ENCODE measurements around the gene ASH1L.
"Not testable (repeated sequence)": the region's sequence is repeated elsewhere in the genome, so short reads cannot be mapped to it uniquely, and the experiment has no call there.

The ASH1L gene

DNA sequence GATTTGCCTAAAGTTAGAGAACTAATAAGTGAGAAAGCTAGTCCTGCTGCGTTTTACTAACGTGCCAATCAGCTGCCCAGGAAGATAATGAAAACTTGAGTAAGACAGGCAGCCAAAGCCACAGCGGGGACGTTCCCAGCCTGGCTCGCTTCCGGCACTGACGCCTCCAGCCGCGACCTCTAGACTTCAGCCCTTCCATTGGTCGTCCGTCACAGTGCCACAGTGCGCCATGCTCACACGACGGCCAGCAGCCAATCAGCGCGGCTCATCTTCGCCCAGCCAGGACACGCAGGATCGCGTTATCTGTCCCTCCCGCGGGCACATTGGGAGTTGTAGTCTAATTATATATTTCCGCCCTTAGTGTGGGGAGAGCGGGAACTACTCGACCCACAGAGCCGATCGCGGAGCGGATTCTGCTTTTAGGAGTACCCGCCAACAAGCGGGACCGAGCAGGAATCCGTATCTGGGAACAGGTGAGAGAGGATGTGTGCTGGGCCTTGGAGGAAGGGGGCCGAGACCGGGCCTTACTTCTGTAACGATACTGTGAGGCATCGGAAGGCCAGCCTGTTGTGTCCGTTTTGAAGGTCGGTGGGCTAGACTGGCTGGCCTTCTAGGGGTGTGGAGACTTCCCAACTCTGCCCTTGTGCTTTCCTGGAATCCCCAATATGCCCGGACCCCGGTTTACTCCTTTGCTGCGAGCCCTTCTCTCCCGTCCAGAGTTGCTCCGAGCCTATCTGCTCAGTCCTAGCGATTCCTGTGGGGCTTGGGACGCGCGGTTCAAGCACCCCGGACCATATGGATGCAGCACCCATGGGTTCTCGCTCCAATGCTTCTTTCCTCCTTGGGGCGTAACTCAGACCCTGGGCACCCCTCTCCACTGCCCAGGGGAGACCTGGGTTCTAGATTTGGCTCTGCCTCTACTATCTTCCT is 253.8 kb downstream of the ASH1L start, which contains the start of gene FDPS:
Gene FDPS, plus strand, starts transcription at position 374 of the 930 bp plus-strand sequence. CDS start 924 bp downstream, outside the sequence.
- peak; percentile 89 to 96 for DNase-seq (ENCODE audit: low read depth in 1 of 2, low spot score in 1 of 2)

DNA sequence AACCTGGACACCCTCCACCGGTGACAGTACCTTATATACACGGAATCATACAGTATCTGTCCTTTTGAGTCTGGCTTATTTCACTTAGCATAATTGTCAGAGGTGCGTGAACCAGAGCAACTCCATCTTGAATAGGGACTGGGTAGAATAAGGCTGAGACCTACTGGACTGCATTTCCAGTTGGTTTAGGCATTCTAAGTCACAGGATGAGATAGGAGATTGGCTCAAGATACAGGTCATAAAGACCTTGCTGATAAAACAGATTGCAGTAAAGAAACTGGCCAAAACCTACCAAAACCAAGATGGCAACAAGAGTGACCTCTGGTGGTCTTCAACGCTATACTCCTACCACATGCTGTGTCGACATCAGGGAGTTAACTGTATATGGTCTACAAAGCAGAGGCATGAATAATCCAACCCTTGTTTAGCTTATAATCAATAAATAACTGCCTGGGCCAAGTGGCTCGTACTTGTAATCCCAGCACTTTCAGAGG is 255.3 kb downstream of the ASH1L start:
- no peak for DNase-seq (ENCODE audit: low read depth in 1 of 2, low spot score in 1 of 2)

DNA sequence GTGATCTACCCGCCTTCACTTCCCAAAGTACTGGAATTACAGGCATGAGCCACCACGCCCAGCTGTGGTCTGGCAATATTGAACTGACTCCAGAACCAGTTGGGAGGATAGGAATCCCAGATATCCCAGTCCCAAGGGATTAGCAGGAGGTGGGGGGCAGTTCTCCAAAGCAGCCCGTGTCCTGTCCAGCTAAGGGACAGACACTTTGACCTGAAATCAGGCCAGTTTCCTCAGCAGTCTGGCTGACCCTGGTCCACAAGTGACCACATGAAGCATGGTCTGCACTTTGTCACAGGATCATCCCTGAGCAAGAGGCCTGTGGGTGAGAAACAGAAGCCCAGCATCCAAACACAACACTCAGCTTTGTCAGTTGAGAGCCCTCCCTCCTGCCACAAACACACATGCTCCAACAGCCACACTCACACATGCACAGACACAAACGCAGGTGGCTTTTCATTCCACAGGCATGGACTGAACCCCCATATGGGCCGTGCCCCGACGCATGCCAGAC is 256.7 kb downstream of the ASH1L start:
- DNase-seq (ENCODE audit: low read depth in 1 of 2, low spot score in 1 of 2), result no peak

DNA sequence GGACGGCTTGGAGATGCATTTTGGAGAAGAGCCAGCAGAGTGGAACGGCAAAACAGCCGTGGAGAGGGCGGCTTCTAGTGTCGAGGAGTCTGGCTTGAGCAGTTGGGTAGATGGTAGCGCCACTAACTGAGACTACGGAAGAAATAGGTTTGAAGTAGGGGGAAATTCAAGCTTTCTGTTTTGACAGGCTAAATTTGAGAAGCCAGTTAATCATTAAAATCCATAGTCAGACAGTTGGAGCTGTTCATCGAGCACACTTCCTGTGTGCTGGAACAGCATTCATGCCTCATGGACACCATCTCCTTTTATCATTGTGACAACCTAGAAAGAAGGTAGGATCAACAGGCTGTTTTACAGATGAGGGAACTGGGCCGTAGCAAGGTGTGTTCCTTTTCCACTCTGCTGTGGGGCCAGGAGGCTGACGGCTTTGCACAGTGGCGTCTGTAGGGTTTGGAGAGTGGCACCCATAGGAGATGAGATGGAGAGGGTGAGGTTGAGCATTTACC is 258.0 kb downstream of the ASH1L start:
- no peak for DNase-seq (ENCODE audit: low read depth in 1 of 2, low spot score in 1 of 2)

DNA sequence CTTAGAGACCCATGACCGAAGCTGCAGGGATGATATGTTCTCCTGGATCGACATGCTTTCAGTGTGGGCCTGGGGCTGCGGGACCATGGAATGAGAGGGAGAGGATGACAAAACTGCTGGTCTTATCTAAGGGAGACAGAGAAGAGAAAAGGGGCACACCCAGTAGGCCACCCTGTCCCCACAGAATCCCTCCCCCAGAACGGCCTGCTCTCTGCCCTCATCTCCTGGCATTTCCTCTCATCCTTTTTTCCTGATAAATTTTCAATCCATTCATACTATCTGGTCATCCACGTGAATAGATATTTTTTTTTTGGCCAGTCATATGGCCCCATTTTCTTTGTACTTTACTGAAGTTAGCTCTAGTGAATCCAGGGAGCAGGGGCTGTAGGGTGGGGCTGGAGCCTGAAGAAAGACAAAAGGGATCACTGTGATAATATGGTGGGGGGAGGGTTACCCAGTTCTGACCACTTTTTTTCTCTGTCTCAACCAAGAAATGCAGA is 261.2 kb downstream of the ASH1L start, which contains the start of gene PKLR:
Gene PKLR, minus strand, starts transcription at position 97 of the 500 bp plus-strand sequence. Its CDS starts 43 bp downstream, at position 54.
- DNase-seq (ENCODE audit: low read depth in 1 of 2, low spot score in 1 of 2), result no peak

DNA sequence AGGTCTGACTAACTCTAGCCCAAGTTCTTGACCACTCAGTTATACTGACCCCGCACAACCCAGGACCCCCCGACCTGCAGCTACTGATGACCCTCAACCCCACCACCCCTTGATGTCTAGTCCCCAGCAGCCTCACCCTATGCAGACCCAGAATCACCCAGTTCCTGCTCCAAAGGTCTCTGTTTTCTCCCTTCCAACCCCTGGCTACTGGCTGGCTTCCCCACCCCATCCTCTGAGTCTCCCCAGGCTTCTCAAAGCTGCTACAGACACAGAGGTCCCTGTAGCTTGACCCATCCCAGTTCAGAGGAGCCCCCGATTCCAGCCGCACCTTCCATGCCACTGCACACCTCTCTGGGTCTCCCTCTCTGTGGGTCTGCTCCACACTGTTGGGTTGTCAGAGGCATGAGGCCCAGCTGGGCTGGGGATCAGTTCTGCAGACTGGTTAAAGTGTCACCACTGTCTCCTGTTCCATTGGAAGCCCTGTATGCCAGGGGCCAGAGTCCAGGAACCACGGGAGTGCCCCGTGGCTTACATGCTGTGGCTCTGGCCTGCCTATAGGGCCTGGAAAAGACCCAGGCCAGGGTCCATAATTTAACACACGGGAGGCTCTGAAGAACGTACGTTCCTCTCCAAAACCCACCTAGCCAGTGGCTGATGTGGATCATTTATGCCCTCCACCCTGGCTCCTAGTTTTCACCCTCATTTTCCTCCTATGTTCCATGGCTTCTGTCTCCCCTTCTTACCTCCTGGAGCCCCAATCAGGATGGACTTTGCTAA is 261.9 kb downstream of the ASH1L start:
- no peak for DNase-seq (ENCODE audit: low read depth in 1 of 2, low spot score in 1 of 2)

DNA sequence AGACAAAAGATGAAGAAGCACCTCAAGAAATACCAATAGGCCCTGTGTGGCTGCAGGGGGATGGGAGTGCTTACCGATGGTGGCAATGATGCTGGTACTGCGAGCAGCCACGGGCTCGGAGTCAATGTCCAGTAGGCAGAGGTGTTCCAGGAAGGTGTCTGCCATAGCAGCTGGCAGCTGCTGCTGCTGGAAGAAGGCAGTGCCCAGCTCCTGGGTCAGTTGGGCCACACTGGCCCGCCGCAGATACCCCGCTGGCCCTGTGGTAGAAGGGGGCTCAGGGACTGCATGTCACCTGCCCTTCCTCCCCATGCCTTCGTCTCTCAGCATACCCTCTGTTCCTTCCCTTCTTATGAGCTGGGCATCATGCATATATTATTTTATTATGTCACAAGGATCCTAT is 262.6 kb downstream of the ASH1L start:
- DNase-seq (ENCODE audit: low read depth in 1 of 2, low spot score in 1 of 2), result no peak

DNA sequence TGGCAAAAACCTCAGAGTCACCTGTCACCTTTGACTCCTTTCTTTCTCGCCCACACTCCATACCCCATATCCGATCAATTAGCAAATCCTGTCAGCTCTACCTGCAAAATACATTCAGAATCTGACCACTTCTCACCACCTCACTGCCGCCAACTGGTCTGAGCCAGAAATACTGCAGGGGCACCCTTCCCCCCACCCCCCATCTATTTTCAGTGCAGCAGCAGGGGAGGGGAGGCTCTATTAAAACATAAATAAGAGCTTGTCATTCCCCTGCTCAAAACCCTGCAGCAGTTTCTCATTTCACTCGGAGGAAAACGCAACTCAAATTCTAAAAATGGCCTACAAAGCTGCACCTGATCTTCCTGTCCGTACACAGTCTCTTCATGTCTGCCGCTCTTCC is 265.2 kb downstream of the ASH1L start:
- no peak for DNase-seq (ENCODE audit: low read depth in 1 of 2, low spot score in 1 of 2)

DNA sequence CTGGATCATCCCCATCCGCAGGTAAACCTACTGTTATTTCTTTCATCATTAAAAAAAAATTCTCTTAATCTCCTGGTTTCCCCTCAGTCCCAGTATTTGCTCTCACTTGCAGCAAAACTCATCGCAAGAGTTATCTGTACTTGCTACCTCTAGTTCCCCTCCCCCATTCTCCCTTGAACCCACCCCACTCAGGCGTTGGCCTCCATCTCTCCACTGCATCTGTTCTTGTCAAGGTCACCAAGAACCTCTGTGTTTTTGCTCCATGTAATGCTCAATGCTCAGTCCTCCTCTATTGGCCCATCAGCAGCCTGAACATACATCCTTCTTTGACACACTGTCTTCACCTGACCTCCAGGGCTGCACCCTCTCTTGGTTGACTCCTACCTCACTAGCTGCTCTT is 265.9 kb downstream of the ASH1L start:
- no peak for DNase-seq (ENCODE audit: low read depth in 1 of 2, low spot score in 1 of 2)

DNA sequence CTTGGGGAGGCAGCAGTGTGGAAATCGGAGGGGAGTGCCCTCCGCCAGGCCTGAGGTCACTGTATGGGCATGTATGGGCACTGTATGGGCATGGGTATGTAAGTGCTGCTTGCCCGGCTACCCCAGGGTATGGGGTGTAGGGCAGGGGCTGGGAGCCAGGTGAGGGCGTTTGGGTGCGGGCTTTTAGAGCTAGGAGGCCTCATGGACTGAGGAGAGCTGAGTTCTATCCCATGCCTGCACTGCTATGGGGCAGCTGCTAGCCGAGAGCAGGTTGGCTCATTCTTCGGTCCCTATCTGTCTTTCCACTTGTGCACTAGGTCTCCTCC is 266.7 kb downstream of the ASH1L start:
- no peak for DNase-seq (ENCODE audit: low read depth in 1 of 2, low spot score in 1 of 2)

DNA sequence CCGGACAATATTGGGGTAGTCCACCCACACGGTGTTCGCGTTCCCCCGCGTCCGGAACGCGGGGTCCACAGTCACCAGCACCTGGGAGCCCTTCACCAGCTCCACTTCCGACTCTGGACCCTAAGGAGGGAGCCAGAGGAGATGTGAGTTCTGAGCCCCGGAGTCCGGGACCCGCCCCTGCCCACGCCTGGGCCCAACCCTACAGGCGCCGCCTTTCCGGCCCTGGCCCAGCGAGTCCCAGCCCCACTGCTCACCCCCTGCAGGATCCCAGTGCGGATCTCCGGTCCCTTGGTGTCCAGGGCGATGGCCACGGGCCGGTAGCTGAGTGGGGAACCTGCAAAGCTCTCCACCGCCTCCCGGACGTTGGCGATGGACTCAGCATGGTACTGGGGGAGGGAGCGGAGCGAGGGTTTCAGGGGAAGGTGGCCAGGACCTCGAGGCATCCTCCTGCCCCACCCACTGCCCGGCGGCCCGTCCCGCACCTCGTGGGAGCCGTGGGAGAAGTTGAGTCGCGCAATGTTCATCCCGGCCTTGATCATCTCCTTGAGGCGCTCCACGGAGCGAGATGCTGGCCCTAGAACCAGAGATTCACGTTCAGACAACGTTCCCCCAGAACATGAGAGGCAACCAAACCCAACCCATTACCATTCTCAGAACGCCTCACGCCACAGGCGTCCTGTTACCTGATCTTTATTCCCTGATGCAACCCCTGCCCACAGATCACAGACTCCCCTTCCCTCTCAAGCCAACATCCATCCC is 267.2 kb downstream of the ASH1L start:
- no peak for DNase-seq (ENCODE audit: low read depth in 1 of 2, low spot score in 1 of 2)

DNA sequence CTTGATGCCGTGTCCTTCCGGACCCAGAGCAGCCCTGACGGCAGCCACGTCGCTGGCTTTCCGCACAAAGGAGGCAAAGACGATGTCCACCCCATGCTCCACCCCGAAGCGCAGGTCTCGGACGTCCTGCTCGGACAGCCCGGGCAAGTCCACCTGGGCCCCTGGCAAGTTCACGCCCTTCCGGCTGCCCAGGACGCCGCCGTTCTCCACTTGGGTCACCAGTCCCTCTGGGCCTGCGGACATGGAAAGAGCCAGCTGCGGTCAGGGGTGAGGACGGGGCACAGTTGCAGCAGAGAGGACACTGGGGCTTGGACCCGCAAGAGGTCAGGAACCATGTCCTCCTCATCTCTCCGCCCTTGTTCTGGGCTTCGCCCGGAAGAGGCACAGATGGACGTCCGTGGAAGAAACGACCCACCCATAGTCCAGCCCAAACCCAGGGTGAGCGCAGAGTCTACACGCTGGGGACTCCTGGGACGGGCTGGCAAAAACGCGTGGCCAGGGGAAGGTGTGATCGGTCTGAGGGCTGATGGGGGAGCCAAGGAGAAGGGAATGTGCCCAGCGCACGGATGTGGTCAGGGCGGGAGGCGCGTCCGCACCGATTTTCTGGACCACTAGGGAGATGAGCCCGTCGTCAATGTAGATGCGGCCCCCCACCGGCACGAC is 268.0 kb downstream of the ASH1L start:
- no peak for DNase-seq (ENCODE audit: low read depth in 1 of 2, low spot score in 1 of 2)

DNA sequence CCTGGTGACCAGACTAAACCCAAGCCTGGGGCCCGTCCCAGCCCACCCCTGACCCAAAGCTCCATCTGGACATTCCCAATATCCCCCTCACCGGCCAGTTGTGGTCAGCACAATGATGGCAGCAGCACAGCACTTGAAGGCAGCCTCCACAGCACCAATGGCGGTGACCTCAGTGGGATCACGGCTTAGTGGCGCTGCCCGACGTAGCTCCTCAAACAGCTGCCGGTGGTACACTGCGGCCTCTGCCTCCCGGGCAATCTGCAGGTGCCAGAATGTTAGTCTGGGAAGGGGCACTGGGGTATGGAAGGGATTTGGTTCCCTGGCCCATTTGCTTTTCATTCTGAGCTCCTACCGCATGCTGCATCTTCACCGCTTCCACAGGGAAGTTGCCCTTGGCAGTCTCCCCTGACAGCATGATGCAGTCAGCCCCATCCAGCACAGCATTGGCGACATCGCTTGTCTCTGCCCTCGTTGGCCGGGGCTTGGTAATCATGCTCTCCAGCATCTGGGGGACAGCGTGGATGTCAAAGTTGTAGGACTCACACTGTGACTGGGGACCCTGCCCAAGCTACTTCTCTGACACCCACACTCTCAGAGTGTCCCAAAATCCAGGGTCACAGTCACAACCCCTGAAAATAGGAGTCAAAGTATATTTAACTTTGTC is 269.4 kb downstream of the ASH1L start:
- DNase-seq (ENCODE audit: low read depth in 1 of 2, low spot score in 1 of 2), result no peak

DNA sequence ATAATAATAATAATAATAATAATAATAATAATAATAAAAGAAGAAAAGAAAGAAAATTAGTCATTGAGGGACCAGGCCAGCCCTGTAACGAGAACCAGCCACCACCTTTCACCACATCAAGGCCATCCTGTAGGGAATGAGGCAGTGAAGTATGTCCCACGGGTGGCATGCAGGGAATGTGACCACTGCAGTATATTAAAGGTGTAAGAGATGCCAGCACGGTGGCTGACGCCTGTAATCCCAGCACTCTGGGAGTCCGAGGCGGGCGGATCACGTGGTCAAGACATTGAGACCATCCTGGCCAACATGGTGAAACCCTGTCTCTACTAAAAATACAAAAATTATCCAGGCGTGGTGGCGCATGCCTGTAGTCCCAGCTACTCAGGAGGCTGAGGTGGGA is 271.6 kb downstream of the ASH1L start:
- DNase-seq (ENCODE audit: low read depth in 1 of 2, low spot score in 1 of 2), result not testable (repeated sequence)

DNA sequence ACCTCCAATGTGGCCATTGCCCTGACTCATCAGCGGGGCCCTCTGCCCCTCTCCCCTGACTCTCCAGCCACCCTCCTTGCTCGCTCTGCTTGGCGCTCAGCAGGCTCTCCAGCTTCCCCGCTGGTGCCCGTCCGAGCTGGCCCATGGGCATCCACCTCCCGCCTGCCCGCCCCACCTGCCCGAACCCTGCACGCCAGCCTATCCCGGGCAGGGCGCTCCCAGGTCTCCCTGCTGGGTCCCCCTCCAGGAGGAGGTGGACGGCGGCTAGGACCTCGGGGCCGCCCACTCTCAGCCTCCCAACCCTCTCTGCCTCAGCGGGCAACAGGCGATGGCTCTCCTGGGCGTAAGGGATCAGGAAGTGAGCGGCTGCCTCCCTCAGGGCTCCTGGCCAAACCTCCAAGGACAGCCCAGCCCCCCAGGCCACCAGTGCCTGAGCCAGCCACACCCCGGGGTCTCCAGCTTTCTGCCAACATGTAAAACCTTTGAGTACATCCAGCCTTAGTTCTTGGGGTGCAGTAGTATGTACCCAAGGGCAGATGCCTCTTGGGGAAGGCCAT is 274.5 kb downstream of the ASH1L start:
- no peak for DNase-seq (ENCODE audit: low read depth in 1 of 2, low spot score in 1 of 2)

DNA sequence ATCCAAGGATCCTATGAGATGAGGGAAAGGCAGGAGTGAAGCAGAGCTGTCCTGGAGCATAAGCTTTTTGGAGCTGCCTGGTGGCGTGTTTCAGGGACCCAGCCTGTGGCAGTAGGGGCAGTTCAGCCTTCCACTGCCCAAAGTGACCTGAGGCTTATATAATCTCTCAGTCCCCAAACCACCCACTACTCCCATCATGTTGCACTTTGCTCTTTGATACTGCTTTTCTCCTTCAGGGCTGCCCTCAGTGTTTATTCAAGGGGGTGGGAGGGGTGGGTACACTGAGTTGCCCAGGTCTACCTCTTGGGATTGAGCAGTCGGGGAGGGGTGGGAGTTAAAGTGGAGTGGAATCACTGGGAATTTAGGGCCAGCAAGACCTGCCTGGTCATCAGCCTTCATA is 276.1 kb downstream of the ASH1L start:
- DNase-seq (ENCODE audit: low read depth in 1 of 2, low spot score in 1 of 2), result no peak

DNA sequence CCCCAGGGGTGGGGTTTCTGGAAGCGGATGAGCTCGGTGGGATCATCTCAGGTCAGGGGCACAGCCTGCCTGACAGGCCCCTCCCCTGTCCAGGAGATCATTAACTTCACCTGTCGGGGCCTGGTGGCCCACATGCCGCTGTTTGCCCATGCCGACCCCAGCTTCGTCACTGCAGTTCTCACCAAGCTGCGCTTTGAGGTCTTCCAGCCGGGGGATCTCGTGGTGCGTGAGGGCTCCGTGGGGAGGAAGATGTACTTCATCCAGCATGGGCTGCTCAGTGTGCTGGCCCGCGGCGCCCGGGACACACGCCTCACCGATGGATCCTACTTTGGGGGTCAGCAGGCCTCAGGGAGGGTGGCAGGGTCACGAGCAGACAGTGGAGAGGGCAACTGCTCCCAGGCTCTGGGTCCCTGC is 277.0 kb downstream of the ASH1L start:
- no peak for DNase-seq (ENCODE audit: low read depth in 1 of 2, low spot score in 1 of 2)
